GM19025 (cell line): Measurements from ENCODE around the gene CCNY.

Experiments
- ATAC-seq: cut with Tn5 transposase; IDR thresholded peaks from one replicate; pipeline ENCODE4 v1.9.1; 2021; ENCODE audit warnings: mild to moderate bottlenecking, low read depth, moderate library complexity; ENCODE audit not compliant: unreplicated experiment

The CCNY gene

GRCh38 chr10:35545878-35546590, 209.7 kb downstream of the CCNY start:
- no peak for ATAC-seq

DNA sequence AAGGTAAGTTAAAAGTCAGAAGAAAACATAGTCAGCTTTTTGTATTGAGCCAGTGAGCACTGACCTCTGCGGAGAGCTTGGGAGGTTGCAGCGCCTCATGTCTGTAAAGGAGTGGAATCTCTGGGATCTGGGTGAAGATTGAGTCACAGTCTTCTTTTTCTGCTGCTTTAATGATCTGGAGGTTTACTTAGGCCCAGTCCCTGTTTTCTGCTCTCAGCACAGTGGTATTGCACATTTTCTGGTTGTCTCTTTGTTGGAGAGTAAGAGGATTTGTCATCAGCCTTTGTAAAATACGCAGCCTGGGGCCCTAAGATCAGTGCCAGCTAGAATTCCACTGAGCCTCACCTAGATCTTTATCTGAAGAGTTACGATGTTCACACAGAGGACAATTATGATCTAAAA, 210.5 kb downstream of the CCNY start:
- no peak for ATAC-seq

DNA sequence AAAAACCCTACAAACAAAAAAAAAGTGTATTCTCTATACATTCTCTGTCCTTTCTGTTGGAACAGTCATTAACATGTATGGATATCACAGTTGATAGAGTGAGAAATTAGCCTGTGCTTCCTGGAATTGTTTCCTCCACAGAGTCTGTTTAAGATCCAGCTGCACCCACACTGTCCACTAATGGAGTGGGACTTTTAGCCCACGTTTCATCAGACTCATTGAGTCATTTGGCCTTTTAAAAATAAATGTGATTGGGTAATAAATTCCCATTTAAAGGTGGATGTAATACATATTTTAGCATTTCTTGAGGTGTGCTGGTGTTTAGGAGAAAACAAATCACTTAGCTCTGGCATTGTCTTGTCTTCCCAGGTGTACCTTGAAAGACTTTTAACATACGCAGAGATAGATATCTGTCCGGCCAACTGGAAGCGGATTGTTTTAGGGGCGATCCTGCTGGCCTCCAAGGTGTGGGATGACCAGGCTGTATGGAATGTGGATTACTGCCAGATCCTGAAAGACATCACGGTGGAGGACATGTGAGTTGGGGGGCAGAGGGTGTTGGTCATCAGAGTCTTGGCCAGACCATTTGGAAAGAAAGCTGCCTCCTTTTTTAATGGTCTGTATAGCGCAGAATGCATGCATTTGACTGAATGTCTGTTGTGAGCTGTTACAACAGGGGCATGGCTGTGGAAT, 216.5 kb downstream of the CCNY start:
- ATAC-seq = no peak

DNA sequence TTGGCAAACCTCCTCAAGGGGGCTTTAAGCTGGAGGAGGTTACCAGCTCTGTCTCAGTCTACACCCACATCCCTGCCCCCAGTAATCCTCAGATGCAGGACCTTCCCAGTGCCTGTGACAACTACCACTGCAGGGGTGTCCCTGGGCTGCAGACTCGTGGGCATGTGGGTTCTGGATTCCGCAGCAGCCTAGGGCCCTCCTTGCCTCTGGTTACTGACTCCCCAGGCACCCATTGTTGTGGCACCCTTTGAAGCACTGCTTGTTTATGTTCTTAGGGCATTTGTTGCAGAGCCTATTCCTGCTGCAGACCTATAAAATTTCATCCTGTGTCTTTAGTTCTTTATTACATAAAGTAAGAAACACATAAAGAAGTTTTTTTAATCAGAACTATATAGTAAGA, 217.7 kb downstream of the CCNY start:
- ATAC-seq = no peak

GRCh38 chr10:35554461-35555056, 218.2 kb downstream of the CCNY start:
- ATAC-seq = no peak

- ATAC-seq = no peak
These were observed 219.9 kb downstream of the CCNY start for GRCh38 chr10:35555962-35556930.

DNA sequence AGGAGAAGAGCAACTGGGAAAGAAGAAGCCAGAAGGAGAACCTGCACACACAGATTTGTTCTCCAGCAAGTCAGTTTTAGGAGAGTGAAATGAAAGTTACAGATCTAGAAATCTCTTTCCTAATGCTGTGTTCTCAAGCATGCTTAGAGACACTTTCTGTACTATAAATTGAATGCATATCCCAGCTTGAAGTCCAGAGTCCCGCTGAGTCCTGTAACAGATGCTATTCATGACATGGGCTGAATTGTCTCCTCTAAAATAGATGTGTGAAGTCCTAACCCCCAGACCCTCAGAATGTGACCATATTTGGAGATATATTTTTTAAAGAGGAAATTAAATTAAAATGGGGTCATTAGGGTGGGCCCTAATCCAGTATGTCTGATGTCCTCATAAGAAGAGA, 222.0 kb downstream of the CCNY start:
- no peak for ATAC-seq

DNA sequence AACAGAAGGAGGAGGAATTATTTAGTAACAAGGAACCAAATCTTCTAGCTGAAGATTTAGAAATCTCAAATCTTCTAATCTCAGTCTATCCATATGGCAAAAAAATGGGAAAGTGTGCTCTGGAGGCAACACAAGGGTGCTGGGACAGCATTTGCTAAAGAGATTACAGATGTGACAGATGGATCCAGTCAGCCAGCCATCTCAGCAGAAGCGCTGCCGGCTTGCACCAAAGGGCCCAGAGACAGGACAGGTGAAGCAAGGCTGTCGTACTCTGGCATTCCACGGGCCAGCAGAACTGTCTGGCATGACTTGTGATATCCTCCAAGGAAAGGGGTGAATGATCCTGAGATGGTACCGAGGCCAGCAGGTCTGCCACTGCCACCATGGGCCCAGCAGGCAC, 223.1 kb downstream of the CCNY start:
- no peak for ATAC-seq

- ATAC-seq = no peak
These were observed 225.4 kb downstream of the CCNY start for GRCh38 chr10:35561715-35562114.

DNA sequence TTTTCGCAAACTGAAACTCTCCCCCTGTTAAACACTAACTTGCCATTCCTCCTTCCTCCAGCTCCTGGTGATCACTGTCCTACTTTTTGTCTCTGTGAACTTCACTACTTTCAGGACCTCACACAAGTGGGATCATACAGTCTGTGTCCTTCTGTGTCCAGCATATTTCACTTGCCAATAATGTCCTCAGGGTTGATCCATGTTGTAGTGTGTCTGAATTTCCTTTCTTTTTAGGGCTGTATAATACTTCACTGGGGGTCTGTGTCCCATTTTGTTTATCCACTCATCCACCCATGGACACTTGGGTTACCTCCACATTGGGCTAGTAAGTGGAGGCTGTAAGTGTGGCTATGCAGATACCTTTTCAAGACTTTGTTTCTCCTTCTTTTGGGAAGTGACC, 226.1 kb downstream of the CCNY start:
- no peak for ATAC-seq

DNA sequence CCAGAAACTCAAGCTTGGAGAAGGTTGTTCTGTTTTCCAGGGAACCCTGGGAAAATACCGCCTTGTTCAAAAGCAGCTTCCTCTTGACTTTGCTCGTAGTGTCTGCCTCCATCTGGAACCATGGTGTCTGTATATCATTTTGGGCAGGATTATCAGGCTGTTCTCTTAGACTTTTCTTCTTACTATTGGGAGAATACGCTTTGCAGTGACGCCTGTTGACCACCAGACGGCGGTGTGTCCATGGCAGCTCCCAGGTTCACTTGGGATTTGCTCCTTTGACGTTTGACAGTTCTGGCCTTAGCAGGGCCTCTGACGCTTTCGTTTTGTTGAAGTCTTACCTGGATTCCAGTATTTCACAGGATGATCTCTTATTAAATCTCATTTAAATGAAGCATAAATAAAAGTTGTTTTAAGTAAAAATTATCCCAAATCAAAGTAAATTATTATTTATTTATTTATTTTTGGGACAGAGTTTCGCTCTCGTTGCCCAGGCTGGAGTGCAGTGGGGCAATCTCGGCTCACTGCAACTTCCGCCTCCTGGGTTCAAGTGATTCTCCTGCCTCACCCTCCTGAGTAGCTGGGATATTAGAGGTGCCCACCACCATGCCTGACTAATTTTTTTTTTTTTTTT, 227.1 kb downstream of the CCNY start:
- ATAC-seq = no peak

GRCh38 chr10:35564341-35564968, 228.1 kb downstream of the CCNY start:
- no peak for ATAC-seq

GRCh38 chr10:35565602-35566081, 229.3 kb downstream of the CCNY start:
- no peak for ATAC-seq

GRCh38 chr10:35567951-35568350, 231.6 kb downstream of the CCNY start:
- no peak for ATAC-seq

- no peak for ATAC-seq
These were observed 232.2 kb downstream of the CCNY start for GRCh38 chr10:35568483-35569015.

GRCh38 chr10:35569111-35569707, 232.9 kb downstream of the CCNY start:
- ATAC-seq = no peak

- ATAC-seq = no peak
These were observed 233.5 kb downstream of the CCNY start for GRCh38 chr10:35569836-35570235.

- ATAC-seq = no peak
These were observed 234.1 kb downstream of the CCNY start for GRCh38 chr10:35570397-35570796.

DNA sequence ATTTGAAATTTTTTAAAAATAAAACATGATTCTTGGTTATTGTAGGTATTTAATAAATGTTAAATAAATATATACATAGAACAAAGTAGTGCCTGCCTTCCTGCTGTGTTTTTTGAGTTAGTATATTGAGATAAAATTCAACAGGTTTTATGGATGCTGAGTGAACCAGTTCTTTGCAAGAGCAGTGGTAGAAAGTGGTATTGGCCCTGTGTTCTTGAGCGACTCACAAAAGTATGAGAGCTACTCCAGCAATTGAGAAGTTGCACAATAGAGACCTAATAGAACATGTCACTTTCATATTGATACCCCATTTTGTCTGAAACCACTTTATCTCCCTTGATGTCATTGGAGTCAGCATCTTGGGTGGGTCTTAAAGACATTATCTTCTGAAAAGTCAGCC, 236.3 kb downstream of the CCNY start:
- ATAC-seq = no peak
